ENCODE data around the gene KCNC2.

DNA sequence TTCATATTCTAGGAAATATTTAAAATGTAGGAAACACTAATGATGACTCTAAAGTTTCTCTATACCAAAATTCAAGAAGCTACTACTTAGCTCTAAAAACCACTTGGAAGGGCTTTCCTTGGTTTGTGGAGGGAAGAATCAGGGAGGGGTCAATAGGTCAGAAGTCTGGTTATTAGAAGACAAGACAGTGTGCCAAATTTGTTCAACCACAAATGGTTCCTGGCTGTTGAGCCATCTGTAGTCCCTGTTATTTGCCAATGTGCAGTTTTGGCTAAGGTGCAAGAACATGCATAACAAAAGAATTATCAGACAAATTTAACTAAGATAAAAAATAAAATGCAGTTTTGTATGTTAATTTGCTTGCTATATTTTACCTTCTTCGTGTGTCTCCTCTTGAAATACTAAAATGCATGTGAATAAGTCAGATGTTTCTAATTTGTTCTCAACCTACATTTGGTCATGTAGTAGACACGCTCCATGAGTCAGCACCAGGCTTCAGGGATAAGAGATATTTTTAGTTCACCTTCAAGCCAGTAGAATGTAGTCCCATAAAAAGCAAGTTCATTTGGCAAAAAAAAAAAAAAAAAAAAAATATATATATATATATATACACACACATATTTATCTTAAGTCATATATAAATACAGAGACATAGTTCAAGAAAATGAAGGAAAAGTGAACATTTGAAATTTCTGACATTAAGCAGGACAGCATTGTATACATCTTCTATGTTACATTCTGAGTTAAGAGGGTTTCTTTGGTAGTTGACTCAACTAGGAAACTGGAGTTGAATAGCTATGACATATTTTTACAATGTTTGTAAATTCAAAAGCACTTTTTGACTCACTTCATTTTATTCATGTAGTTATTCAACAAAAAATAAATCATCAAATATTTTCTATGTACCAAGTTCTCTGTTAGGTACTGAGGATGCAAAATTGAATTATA, 123.3 kb downstream of the KCNC2 start:
- TF ChIP-seq, protein P1, sequence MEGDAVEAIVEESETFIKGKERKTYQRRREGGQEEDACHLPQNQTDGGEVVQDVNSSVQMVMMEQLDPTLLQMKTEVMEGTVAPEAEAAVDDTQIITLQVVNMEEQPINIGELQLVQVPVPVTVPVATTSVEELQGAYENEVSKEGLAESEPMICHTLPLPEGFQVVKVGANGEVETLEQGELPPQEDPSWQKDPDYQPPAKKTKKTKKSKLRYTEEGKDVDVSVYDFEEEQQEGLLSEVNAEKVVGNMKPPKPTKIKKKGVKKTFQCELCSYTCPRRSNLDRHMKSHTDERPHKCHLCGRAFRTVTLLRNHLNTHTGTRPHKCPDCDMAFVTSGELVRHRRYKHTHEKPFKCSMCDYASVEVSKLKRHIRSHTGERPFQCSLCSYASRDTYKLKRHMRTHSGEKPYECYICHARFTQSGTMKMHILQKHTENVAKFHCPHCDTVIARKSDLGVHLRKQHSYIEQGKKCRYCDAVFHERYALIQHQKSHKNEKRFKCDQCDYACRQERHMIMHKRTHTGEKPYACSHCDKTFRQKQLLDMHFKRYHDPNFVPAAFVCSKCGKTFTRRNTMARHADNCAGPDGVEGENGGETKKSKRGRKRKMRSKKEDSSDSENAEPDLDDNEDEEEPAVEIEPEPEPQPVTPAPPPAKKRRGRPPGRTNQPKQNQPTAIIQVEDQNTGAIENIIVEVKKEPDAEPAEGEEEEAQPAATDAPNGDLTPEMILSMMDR (IDR thresholded peaks at IDR 0.05; ENCODE audit: borderline replicate concordance, extremely low read depth, low read length, poor library complexity, severe bottlenecking): no peak
- no peak for TF ChIP-seq EZH2 (IDR thresholded peaks at IDR 0.05; ENCODE audit: borderline replicate concordance, low read depth, low read length, severe bottlenecking)
